Measurements from ENCODE around the gene CITED4. TPM values are rescaled to one million over a fixed set of nuclear protein-coding genes. Genes with fewer than 3 reads are reported as not detected.
A peak's percentile ranks its signal among the peaks of the same experiment; 100 is the strongest.

Gene CITED4
- total and polyA plus RNA-seq, 10 of the 15 experiments (the other 5 are each of a cell fraction or from before 2014, with no cell fraction given), result 0.13 to 0.64 (median 0.26) TPM; not detected in 6

- H3K27me3 ChIP-seq (replicated peaks in 1 of 2; ENCODE audit: control insufficient read depth in 2 of 2, insufficient read depth in 2 of 2, low read length in 1 of 2), result peaks cover 12 to 16% of the 10 kb centered on the region in 2 experiments; a peak in 3 of 4 replicates
- TF ChIP-seq SMAD1 (IDR thresholded peaks at IDR 0.05; ENCODE audit: low read depth, partially characterized antibody), result no peak
- TF ChIP-seq HDAC6 (IDR thresholded peaks at IDR 0.05; ENCODE audit: unreplicated experiment), result no peak
- no peak for TF ChIP-seq PBX3 (IDR thresholded peaks at IDR 0.05; ENCODE audit: insufficient replicate concordance, low read depth, low read length)
- TF ChIP-seq PAX5 (IDR thresholded peaks at IDR 0.05; ENCODE audit: borderline replicate concordance, low read depth, low read length), result no peak
- no peak for TF ChIP-seq PRDM15 (CRISPR knock-in tag; IDR thresholded peaks at IDR 0.05)
- TF ChIP-seq SP1 (IDR thresholded peaks at IDR 0.05; ENCODE audit: low read depth, low read length), result no peak
- WGBS (ENCODE audit: insufficient coverage, insufficient replicate concordance, low lambda C conversion rate, missing lambda C conversion rate), result 5% methylated on average over 9 of the region's 10 CpGs
- DNase-seq (ENCODE audit: low read depth, low spot score) (no peak), FAIRE-seq (no peak), ATAC-seq (no peak)
- peaks cover 7% of the 10 kb centered on the region; the same call in 1 of the 2 replicates for H3K4me1 ChIP-seq (ENCODE audit: control insufficient read depth, insufficient read depth, low read length)
- intact Hi-C loops (cut with micrococcal nuclease; ENCODE audit: unreplicated experiment) (no loop called here), in situ Hi-C loops (cut with MboI) (no loop called here)
- no peaks in the 10 kb centered on the region for H4K20me1 ChIP-seq (ENCODE audit: control insufficient read depth, insufficient read depth)
- BruUV-seq (replicated peaks), result no TSS peak
- H2AFZ ChIP-seq (ENCODE audit: control insufficient read depth, low read depth, low read length), result no peak overlapping the region
- H3K9ac ChIP-seq (ENCODE audit: control insufficient read depth, insufficient read depth, low read length), result no peak overlapping the region
- H3K79me2 ChIP-seq (ENCODE audit: control insufficient read depth, insufficient read depth, low read length), result no peaks in the 10 kb centered on the region
- no peaks in the 10 kb centered on the region for H3K36me3 ChIP-seq (ENCODE audit: control insufficient read depth in 2 of 2, insufficient read depth in 2 of 2, low read length in 1 of 2)
- ChIA-PET SMC1A (ENCODE audit: uncharacterized antibody, unreplicated experiment) (interaction anchor here (17.4 kb wide), 1 partner anchor 88 kb away, joined by 197 read pairs; no protein-coding TSS in a partner anchor), CTCF (interaction anchor here (0.6 to 2.8 kb wide), 7 partner anchors 11 to 328 kb away, joined by 3 to 16 read pairs (median 3); no protein-coding TSS in a partner anchor), POLR2A (interaction anchor here (1.1 kb wide), 1 partner anchor 10 kb away, joined by 3 read pairs; no protein-coding TSS in a partner anchor), RAD21 (ENCODE audit: unreplicated experiment) (interaction anchor here (1.2 to 1.3 kb wide), 2 partner anchors 11 to 89 kb away, joined by 3 to 4 read pairs; no protein-coding TSS in a partner anchor)
- H3K4me2 ChIP-seq (ENCODE audit: control insufficient read depth, insufficient read depth), result peak overlapping the region; percentile 97; the same call in 1 of the 2 replicates
- H3K4me3 ChIP-seq, result no peak overlapping the region
- H3K27ac ChIP-seq (ENCODE audit: control insufficient read depth, insufficient read depth), result no peak overlapping the region
- no peaks in the 10 kb centered on the region for H3K9me3 ChIP-seq (replicated peaks; ENCODE audit: control insufficient read depth, insufficient read depth, low read length)
These were observed 1.4 kb downstream of the CITED4 start for GRCh38 chr1:40860706-40861223.

Data from GM12878 (cell line).